VCaP (cell line): ENCODE data around the gene GDAP1L1.

Experiments used
- H3K27ac ChIP-seq: fragments of 450-650 bp; 2 replicates; pipeline ENCODE4 v1.5.1; 2017
- CTCF ChIP-seq: fragments of 450-650 bp; conservative IDR thresholded peaks from 2 replicates; pipeline ENCODE4 v1.5.1; 2017; ENCODE audit warnings: mild to moderate bottlenecking, moderate library complexity

GDAP1L1 gene

GRCh38 chr20:44221368-44221954 is 25.6 kb upstream of the GDAP1L1 start:
- no peak overlapping the region for H3K27ac ChIP-seq
- no peak for TF ChIP-seq CTCF

- no peak for TF ChIP-seq CTCF
These were observed 25.1 kb upstream of the GDAP1L1 start for GRCh38 chr20:44222027-44222426.

GRCh38 chr20:44222633-44223368 is 24.3 kb upstream of the GDAP1L1 start:
- no peak for TF ChIP-seq CTCF
- H3K27ac ChIP-seq: no peak overlapping the region

More at GRCh38 chr20:44222027-44222426, 25.1 kb upstream of the GDAP1L1 start:
- no peak overlapping the region for H3K27ac ChIP-seq

- TF ChIP-seq CTCF: no peak
- no peak overlapping the region for H3K27ac ChIP-seq
These were observed 23.4 kb upstream of the GDAP1L1 start for GRCh38 chr20:44223721-44224120.

- TF ChIP-seq CTCF: no peak
- no peak overlapping the region for H3K27ac ChIP-seq
These were observed 22.5 kb upstream of the GDAP1L1 start for GRCh38 chr20:44224637-44225036.

GRCh38 chr20:44228465-44229258 is 18.4 kb upstream of the GDAP1L1 start:
- no peak overlapping the region for H3K27ac ChIP-seq
- TF ChIP-seq CTCF: no peak

GRCh38 chr20:44231193-44231592 is 15.9 kb upstream of the GDAP1L1 start:
- H3K27ac ChIP-seq: no peak overlapping the region
- no peak for TF ChIP-seq CTCF
